ENCODE data around the gene LIPM.

Gene LIPM

GRCh38 chr10:88800152-88801125 lies 2.1 kb upstream of the LIPM start:
- CTCF ChIA-PET, result no interaction called here
- TF ChIP-seq CTBP1 (IDR thresholded peaks at IDR 0.05; ENCODE audit: borderline replicate concordance), result no peak
- no peak for TF ChIP-seq HDGF (IDR thresholded peaks at IDR 0.05; ENCODE audit: borderline replicate concordance)
- no peak for TF ChIP-seq ARNT (IDR thresholded peaks at IDR 0.05)
- no peak for TF ChIP-seq PKNOX1 (IDR thresholded peaks at IDR 0.05)
- TF ChIP-seq L3MBTL2 (conservative IDR thresholded peaks at IDR 0.05), result no peak
- no peak for TF ChIP-seq TARDBP (IDR thresholded peaks at IDR 0.05)
- TF ChIP-seq FOXA1 (IDR thresholded peaks at IDR 0.05), result no peak
- TF ChIP-seq SP1 (IDR thresholded peaks at IDR 0.05), result no peak
- TF ChIP-seq FOXK2 (IDR thresholded peaks at IDR 0.05), result no peak
- TF ChIP-seq ZNF384 (IDR thresholded peaks at IDR 0.05), result no peak
- TF ChIP-seq NFRKB (IDR thresholded peaks at IDR 0.05), result no peak
- no peak for TF ChIP-seq SUZ12 (IDR thresholded peaks at IDR 0.05)
- no peak for DNase-seq (ENCODE audit: extremely low spot score)
- POLR2A ChIA-PET, result no interaction called here

- TF ChIP-seq SUZ12 (IDR thresholded peaks at IDR 0.05), result no peak
- no peak for TF ChIP-seq LEF1 (IDR thresholded peaks at IDR 0.05; ENCODE audit: borderline replicate concordance)
- no peak for TF ChIP-seq FOXM1 (IDR thresholded peaks at IDR 0.05; ENCODE audit: borderline replicate concordance)
- TF ChIP-seq HDGF (IDR thresholded peaks at IDR 0.05; ENCODE audit: borderline replicate concordance), result no peak
- TF ChIP-seq TARDBP (IDR thresholded peaks at IDR 0.05), result no peak
- ChIA-PET POLR2A (no interaction called here), CTCF (interaction anchor here (0.6 to 0.7 kb wide), 2 partner anchors 20 to 261 kb away, joined by 3 to 6 read pairs; no protein-coding TSS in a partner anchor)
- DNase-seq (ENCODE audit: extremely low spot score), result no peak
Measured at GRCh38 chr10:88803641-88804040, 1.1 kb downstream of the LIPM start.

- no peak for DNase-seq (ENCODE audit: extremely low spot score)
- ChIA-PET CTCF (interaction anchor here (0.6 to 0.8 kb wide), 3 partner anchors 20 to 261 kb away, joined by 3 to 6 read pairs (median 5); no protein-coding TSS in a partner anchor), POLR2A (no interaction called here)
- no peak for TF ChIP-seq PKNOX1 (IDR thresholded peaks at IDR 0.05)
- TF ChIP-seq L3MBTL2 (conservative IDR thresholded peaks at IDR 0.05), result no peak
- TF ChIP-seq FOXK2 (IDR thresholded peaks at IDR 0.05), result no peak
- no peak for TF ChIP-seq NFRKB (IDR thresholded peaks at IDR 0.05)
- TF ChIP-seq LEF1 (IDR thresholded peaks at IDR 0.05; ENCODE audit: borderline replicate concordance), result no peak
- no peak for TF ChIP-seq SP1 (IDR thresholded peaks at IDR 0.05)
- no peak for TF ChIP-seq FOXM1 (IDR thresholded peaks at IDR 0.05; ENCODE audit: borderline replicate concordance)
- TF ChIP-seq CTBP1 (IDR thresholded peaks at IDR 0.05; ENCODE audit: borderline replicate concordance), result no peak
- no peak for TF ChIP-seq HDGF (IDR thresholded peaks at IDR 0.05; ENCODE audit: borderline replicate concordance)
- TF ChIP-seq FOXA1 (IDR thresholded peaks at IDR 0.05), result no peak
- no peak for TF ChIP-seq BHLHE40 (IDR thresholded peaks at IDR 0.05; ENCODE audit: borderline replicate concordance)
- no peak for TF ChIP-seq ARNT (IDR thresholded peaks at IDR 0.05)
- TF ChIP-seq SUZ12 (IDR thresholded peaks at IDR 0.05), result no peak
- no peak for TF ChIP-seq TARDBP (IDR thresholded peaks at IDR 0.05)
- TF ChIP-seq ELF4 (IDR thresholded peaks at IDR 0.05), result no peak
- TF ChIP-seq ZNF384 (IDR thresholded peaks at IDR 0.05), result no peak
Measured at GRCh38 chr10:88804083-88804812, 1.7 kb downstream of the LIPM start.

GRCh38 chr10:88805361-88805760 lies 2.8 kb downstream of the LIPM start:
- ChIA-PET POLR2A (no interaction called here), CTCF (interaction anchor here (0.6 kb wide), 1 partner anchor 22 kb away, joined by 4 read pairs; no protein-coding TSS in a partner anchor)
- TF ChIP-seq NFRKB (IDR thresholded peaks at IDR 0.05) (no peak), FOXK2 (IDR thresholded peaks at IDR 0.05) (no peak), ELF4 (IDR thresholded peaks at IDR 0.05) (no peak), LEF1 (IDR thresholded peaks at IDR 0.05; ENCODE audit: borderline replicate concordance) (no peak), HDGF (IDR thresholded peaks at IDR 0.05; ENCODE audit: borderline replicate concordance) (no peak), SUZ12 (IDR thresholded peaks at IDR 0.05) (no peak), ZNF384 (IDR thresholded peaks at IDR 0.05) (no peak), L3MBTL2 (conservative IDR thresholded peaks at IDR 0.05) (no peak), ARNT (IDR thresholded peaks at IDR 0.05) (no peak), FOXA1 (IDR thresholded peaks at IDR 0.05) (no peak), BHLHE40 (IDR thresholded peaks at IDR 0.05; ENCODE audit: borderline replicate concordance) (no peak), FOXM1 (IDR thresholded peaks at IDR 0.05; ENCODE audit: borderline replicate concordance) (no peak), SP1 (IDR thresholded peaks at IDR 0.05) (no peak), TARDBP (IDR thresholded peaks at IDR 0.05) (no peak), PKNOX1 (IDR thresholded peaks at IDR 0.05) (no peak), CTBP1 (IDR thresholded peaks at IDR 0.05; ENCODE audit: borderline replicate concordance) (no peak)
- no peak for DNase-seq (ENCODE audit: extremely low spot score)

GRCh38 chr10:88805924-88806323 lies 3.4 kb downstream of the LIPM start:
- TF ChIP-seq SUZ12 (IDR thresholded peaks at IDR 0.05), result no peak
- no peak for TF ChIP-seq HDGF (IDR thresholded peaks at IDR 0.05; ENCODE audit: borderline replicate concordance)
- no peak for TF ChIP-seq BHLHE40 (IDR thresholded peaks at IDR 0.05; ENCODE audit: borderline replicate concordance)
- no peak for TF ChIP-seq FOXK2 (IDR thresholded peaks at IDR 0.05)
- no peak for TF ChIP-seq ELF4 (IDR thresholded peaks at IDR 0.05)
- no peak for TF ChIP-seq ZNF384 (IDR thresholded peaks at IDR 0.05)
- TF ChIP-seq L3MBTL2 (conservative IDR thresholded peaks at IDR 0.05), result no peak
- TF ChIP-seq FOXA1 (IDR thresholded peaks at IDR 0.05), result no peak
- no peak for TF ChIP-seq TARDBP (IDR thresholded peaks at IDR 0.05)
- DNase-seq (ENCODE audit: extremely low spot score), result no peak
- ChIA-PET POLR2A (no interaction called here), CTCF (no interaction called here)

All from HEK293T (cell line).